ENCODE results near the gene BTBD9. TPM values are rescaled to one million over a fixed set of nuclear protein-coding genes. Genes with fewer than 3 reads are reported as not detected.

BTBD9 gene
- total and polyA plus RNA-seq, 2 donors, result 2.9 to 4.2 TPM

- Histone ChIP-seq H3K4me3 (ENCODE audit: low read length in 2 of 2) (no peak overlapping the region), H3K4me1 (ENCODE audit: control insufficient read depth in 2 of 2, insufficient read depth in 2 of 2, low read length in 2 of 2) (no peaks in the 10 kb centered on the region), H3K27me3 (ENCODE audit: control insufficient read depth in 2 of 2, insufficient read depth in 1 of 2, low read length in 1 of 2) (no peaks in the 10 kb centered on the region), H3K36me3 (ENCODE audit: control insufficient read depth in 2 of 2, insufficient read depth in 2 of 2, low read length in 1 of 2) (no peaks in the 10 kb centered on the region), H3K9me3 (ENCODE audit: control insufficient read depth in 2 of 2, insufficient read depth in 1 of 2, low read length in 1 of 2) (peaks cover 0 to 7% of the 10 kb centered on the region in 2 donors), H3K27ac (ENCODE audit: low read depth in 1 of 2, low read length in 1 of 2) (no peak overlapping the region)
- 85% methylated on average over 5 of the region's 5 CpGs for WGBS
- no peak for DNase-seq (ENCODE audit: low read depth in 6 of 9, low spot score in 9 of 9)
Measured at GRCh38 chr6:38528196-38528965, 111.3 kb downstream of the BTBD9 start.

GRCh38 chr6:38527371-38527770 lies 112.4 kb downstream of the BTBD9 start:
- no peak for DNase-seq (ENCODE audit: low read depth in 6 of 9, low spot score in 9 of 9)
- no peak overlapping the region for H3K4me3 ChIP-seq (ENCODE audit: low read length in 2 of 2)
- H3K9me3 ChIP-seq (ENCODE audit: control insufficient read depth in 2 of 2, insufficient read depth in 1 of 2, low read length in 1 of 2), result peaks cover 0 to 7% of the 10 kb centered on the region in 2 donors
- H3K4me1 ChIP-seq (ENCODE audit: control insufficient read depth in 2 of 2, insufficient read depth in 2 of 2, low read length in 2 of 2), result no peaks in the 10 kb centered on the region
- whole genome bisulfite sequencing, result 93% methylated on average over 1 of the region's 1 CpG
- no peak overlapping the region for H3K27ac ChIP-seq (ENCODE audit: low read depth in 1 of 2, low read length in 1 of 2)
- no peaks in the 10 kb centered on the region for H3K27me3 ChIP-seq (ENCODE audit: control insufficient read depth in 2 of 2, insufficient read depth in 1 of 2, low read length in 1 of 2)
- no peaks in the 10 kb centered on the region for H3K36me3 ChIP-seq (ENCODE audit: control insufficient read depth in 2 of 2, insufficient read depth in 2 of 2, low read length in 1 of 2)

- no peak for DNase-seq (ENCODE audit: low read depth in 6 of 9, low spot score in 9 of 9)
- H3K36me3 ChIP-seq (ENCODE audit: control insufficient read depth in 2 of 2, insufficient read depth in 2 of 2, low read length in 1 of 2), result no peaks in the 10 kb centered on the region
- no peaks in the 10 kb centered on the region for H3K4me1 ChIP-seq (ENCODE audit: control insufficient read depth in 2 of 2, insufficient read depth in 2 of 2, low read length in 2 of 2)
- no peak overlapping the region for H3K27ac ChIP-seq (ENCODE audit: low read depth in 1 of 2, low read length in 1 of 2)
- WGBS, result over 99% methylated on average over 2 of the region's 2 CpGs
- H3K27me3 ChIP-seq (ENCODE audit: control insufficient read depth in 2 of 2, insufficient read depth in 1 of 2, low read length in 1 of 2), result no peaks in the 10 kb centered on the region
- H3K4me3 ChIP-seq (ENCODE audit: low read length in 2 of 2), result no peak overlapping the region
- peaks cover 0 to 7% of the 10 kb centered on the region in 2 donors for H3K9me3 ChIP-seq (ENCODE audit: control insufficient read depth in 2 of 2, insufficient read depth in 1 of 2, low read length in 1 of 2)
Measured at GRCh38 chr6:38525888-38526287, 113.8 kb downstream of the BTBD9 start.

GRCh38 chr6:38524436-38525145 lies 115.1 kb downstream of the BTBD9 start:
- Histone ChIP-seq H3K4me3 (ENCODE audit: low read length in 2 of 2) (no peak overlapping the region), H3K27me3 (ENCODE audit: control insufficient read depth in 2 of 2, insufficient read depth in 1 of 2, low read length in 1 of 2) (no peaks in the 10 kb centered on the region), H3K36me3 (ENCODE audit: control insufficient read depth in 2 of 2, insufficient read depth in 2 of 2, low read length in 1 of 2) (no peaks in the 10 kb centered on the region), H3K4me1 (ENCODE audit: control insufficient read depth in 2 of 2, insufficient read depth in 2 of 2, low read length in 2 of 2) (no peaks in the 10 kb centered on the region), H3K9me3 (ENCODE audit: control insufficient read depth in 2 of 2, insufficient read depth in 1 of 2, low read length in 1 of 2) (peaks cover 0 to 7% of the 10 kb centered on the region in 2 donors), H3K27ac (ENCODE audit: low read depth in 1 of 2, low read length in 1 of 2) (no peak overlapping the region)
- no peak for DNase-seq (ENCODE audit: low read depth in 6 of 9, low spot score in 9 of 9)
- WGBS, result 96% methylated on average over 3 of the region's 3 CpGs

GRCh38 chr6:38522322-38522721 lies 117.4 kb downstream of the BTBD9 start:
- no peak overlapping the region for H3K4me3 ChIP-seq (ENCODE audit: low read length in 2 of 2)
- peaks cover 0 to 5% of the 10 kb centered on the region in 2 donors for H3K9me3 ChIP-seq (ENCODE audit: control insufficient read depth in 2 of 2, insufficient read depth in 1 of 2, low read length in 1 of 2)
- no peak for DNase-seq (ENCODE audit: low read depth in 6 of 9, low spot score in 9 of 9)
- no peaks in the 10 kb centered on the region for H3K36me3 ChIP-seq (ENCODE audit: control insufficient read depth in 2 of 2, insufficient read depth in 2 of 2, low read length in 1 of 2)
- WGBS, result 93% methylated on average over 2 of the region's 2 CpGs
- H3K4me1 ChIP-seq (ENCODE audit: control insufficient read depth in 2 of 2, insufficient read depth in 2 of 2, low read length in 2 of 2), result no peaks in the 10 kb centered on the region
- no peaks in the 10 kb centered on the region for H3K27me3 ChIP-seq (ENCODE audit: control insufficient read depth in 2 of 2, insufficient read depth in 1 of 2, low read length in 1 of 2)
- H3K27ac ChIP-seq (ENCODE audit: low read depth in 1 of 2, low read length in 1 of 2), result no peak overlapping the region

- Histone ChIP-seq H3K4me3 (ENCODE audit: low read length in 2 of 2) (no peak overlapping the region), H3K36me3 (ENCODE audit: control insufficient read depth in 2 of 2, insufficient read depth in 2 of 2, low read length in 1 of 2) (no peaks in the 10 kb centered on the region), H3K9me3 (ENCODE audit: control insufficient read depth in 2 of 2, insufficient read depth in 1 of 2, low read length in 1 of 2) (no peaks in the 10 kb centered on the region), H3K4me1 (ENCODE audit: control insufficient read depth in 2 of 2, insufficient read depth in 2 of 2, low read length in 2 of 2) (no peaks in the 10 kb centered on the region), H3K27me3 (ENCODE audit: control insufficient read depth in 2 of 2, insufficient read depth in 1 of 2, low read length in 1 of 2) (no peaks in the 10 kb centered on the region), H3K27ac (ENCODE audit: low read depth in 1 of 2, low read length in 1 of 2) (no peak overlapping the region)
- no peak for DNase-seq (ENCODE audit: low read depth in 6 of 9, low spot score in 9 of 9)
Measured at GRCh38 chr6:38518511-38519304, 121.0 kb downstream of the BTBD9 start.

GRCh38 chr6:38517005-38517404 lies 122.7 kb downstream of the BTBD9 start:
- Histone ChIP-seq H3K9me3 (ENCODE audit: control insufficient read depth in 2 of 2, insufficient read depth in 1 of 2, low read length in 1 of 2) (no peaks in the 10 kb centered on the region), H3K4me3 (ENCODE audit: low read length in 2 of 2) (no peak overlapping the region), H3K27me3 (ENCODE audit: control insufficient read depth in 2 of 2, insufficient read depth in 1 of 2, low read length in 1 of 2) (no peaks in the 10 kb centered on the region), H3K36me3 (ENCODE audit: control insufficient read depth in 2 of 2, insufficient read depth in 2 of 2, low read length in 1 of 2) (no peaks in the 10 kb centered on the region), H3K4me1 (ENCODE audit: control insufficient read depth in 2 of 2, insufficient read depth in 2 of 2, low read length in 2 of 2) (no peaks in the 10 kb centered on the region), H3K27ac (ENCODE audit: low read depth in 1 of 2, low read length in 1 of 2) (no peak overlapping the region)
- DNase-seq (ENCODE audit: low read depth in 6 of 9, low spot score in 9 of 9), result no peak

- DNase-seq (ENCODE audit: low read depth in 6 of 9, low spot score in 9 of 9), result no peak
- Histone ChIP-seq H3K27ac (ENCODE audit: low read depth in 1 of 2, low read length in 1 of 2) (no peak overlapping the region), H3K4me1 (ENCODE audit: control insufficient read depth in 2 of 2, insufficient read depth in 2 of 2, low read length in 2 of 2) (no peaks in the 10 kb centered on the region), H3K4me3 (ENCODE audit: low read length in 2 of 2) (no peak overlapping the region), H3K36me3 (ENCODE audit: control insufficient read depth in 2 of 2, insufficient read depth in 2 of 2, low read length in 1 of 2) (no peaks in the 10 kb centered on the region), H3K9me3 (ENCODE audit: control insufficient read depth in 2 of 2, insufficient read depth in 1 of 2, low read length in 1 of 2) (no peaks in the 10 kb centered on the region), H3K27me3 (ENCODE audit: control insufficient read depth in 2 of 2, insufficient read depth in 1 of 2, low read length in 1 of 2) (no peaks in the 10 kb centered on the region)
Measured at GRCh38 chr6:38514399-38514798, 125.3 kb downstream of the BTBD9 start.

- WGBS, result over 99% methylated on average over 5 of the region's 5 CpGs
- no peaks in the 10 kb centered on the region for H3K4me1 ChIP-seq (ENCODE audit: control insufficient read depth in 2 of 2, insufficient read depth in 2 of 2, low read length in 2 of 2)
- H3K36me3 ChIP-seq (ENCODE audit: control insufficient read depth in 2 of 2, insufficient read depth in 2 of 2, low read length in 1 of 2), result no peaks in the 10 kb centered on the region
- H3K27ac ChIP-seq (ENCODE audit: low read depth in 1 of 2, low read length in 1 of 2), result no peak overlapping the region
- no peaks in the 10 kb centered on the region for H3K27me3 ChIP-seq (ENCODE audit: control insufficient read depth in 2 of 2, insufficient read depth in 1 of 2, low read length in 1 of 2)
- no peaks in the 10 kb centered on the region for H3K9me3 ChIP-seq (ENCODE audit: control insufficient read depth in 2 of 2, insufficient read depth in 1 of 2, low read length in 1 of 2)
- no peak overlapping the region for H3K4me3 ChIP-seq (ENCODE audit: low read length in 2 of 2)
- DNase-seq (ENCODE audit: low read depth in 6 of 9, low spot score in 9 of 9), result no peak
Measured at GRCh38 chr6:38512211-38512610, 127.5 kb downstream of the BTBD9 start.

Measured in thymus (tissue), 11 donors.